Tibial nerve (tissue), 4 donors: ENCODE results near the gene NPRL2.

ENCODE experiments used
- EP300 ChIP-seq, 2 donors: sonication (generic); formaldehyde crosslinking; IDR thresholded peaks; one replicate each; pipeline ENCODE4 v1.6.1; 2017; ENCODE audit warnings: antibody characterized with exemption in 2 of 2, mild to moderate bottlenecking in 1 of 2
- POLR2A ChIP-seq, 2 donors: fragments of 450-650 bp; IDR thresholded peaks; one replicate each; pipeline ENCODE4 v1.6.1; 2017; ENCODE audit warnings: antibody characterized with exemption in 2 of 2, mild to moderate bottlenecking in 2 of 2, moderate library complexity in 2 of 2
- TF ChIP-seq, protein P1 (sequence below), 5 experiments: fragments of 200-600 bp in 3 of 5; fragments of 450-650 bp in 2 of 5; sonication (generic) in 3 of 5; IDR thresholded peaks; one replicate each; pipeline ENCODE4 v1.5.1; 2016 to 2019; ENCODE audit warnings: antibody characterized with exemption in 5 of 5, mild to moderate bottlenecking in 3 of 5, moderate library complexity in 2 of 5

DNA sequence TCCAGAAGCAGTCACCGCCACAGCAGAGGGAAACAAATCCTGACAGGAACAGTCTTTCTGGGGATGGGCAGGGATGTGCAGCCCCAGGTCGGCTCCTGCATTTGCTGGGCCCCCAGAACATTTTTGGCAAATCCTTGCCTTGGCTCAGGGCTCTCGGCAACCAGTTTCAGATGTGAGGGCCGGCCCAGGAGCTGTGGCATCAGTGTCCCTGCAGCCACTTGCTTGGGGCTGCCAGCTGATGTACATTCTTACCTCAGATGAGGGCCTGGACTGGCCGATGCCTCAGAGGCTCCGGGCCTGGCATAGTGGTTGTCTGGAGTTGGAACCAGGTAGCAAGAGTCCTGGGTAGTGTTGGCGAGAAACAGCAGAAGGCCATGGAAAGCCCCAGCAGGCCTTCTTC is 4.3 kb upstream of the NPRL2 start:
- TF ChIP-seq, protein P1, sequence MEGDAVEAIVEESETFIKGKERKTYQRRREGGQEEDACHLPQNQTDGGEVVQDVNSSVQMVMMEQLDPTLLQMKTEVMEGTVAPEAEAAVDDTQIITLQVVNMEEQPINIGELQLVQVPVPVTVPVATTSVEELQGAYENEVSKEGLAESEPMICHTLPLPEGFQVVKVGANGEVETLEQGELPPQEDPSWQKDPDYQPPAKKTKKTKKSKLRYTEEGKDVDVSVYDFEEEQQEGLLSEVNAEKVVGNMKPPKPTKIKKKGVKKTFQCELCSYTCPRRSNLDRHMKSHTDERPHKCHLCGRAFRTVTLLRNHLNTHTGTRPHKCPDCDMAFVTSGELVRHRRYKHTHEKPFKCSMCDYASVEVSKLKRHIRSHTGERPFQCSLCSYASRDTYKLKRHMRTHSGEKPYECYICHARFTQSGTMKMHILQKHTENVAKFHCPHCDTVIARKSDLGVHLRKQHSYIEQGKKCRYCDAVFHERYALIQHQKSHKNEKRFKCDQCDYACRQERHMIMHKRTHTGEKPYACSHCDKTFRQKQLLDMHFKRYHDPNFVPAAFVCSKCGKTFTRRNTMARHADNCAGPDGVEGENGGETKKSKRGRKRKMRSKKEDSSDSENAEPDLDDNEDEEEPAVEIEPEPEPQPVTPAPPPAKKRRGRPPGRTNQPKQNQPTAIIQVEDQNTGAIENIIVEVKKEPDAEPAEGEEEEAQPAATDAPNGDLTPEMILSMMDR (IDR thresholded peaks at IDR 0.05), result no peak
- TF ChIP-seq POLR2A (IDR thresholded peaks at IDR 0.05) (no peak), EP300 (IDR thresholded peaks at IDR 0.05) (no peak)
